ENCODE measurements around the gene ADCY1.
"Not testable (repeated sequence)": the region's sequence is repeated elsewhere in the genome, so short reads cannot be mapped to it uniquely, and the experiment has no call there.

The ADCY1 gene

GRCh38 chr7:45748976-45749375 is 174.8 kb downstream of the ADCY1 start:
- H3K27ac ChIP-seq (ENCODE audit: low read depth, low read length); H3K27me3 ChIP-seq (ENCODE audit: control insufficient read depth in 1 of 2, insufficient read depth in 2 of 2, low read length in 2 of 2); H3K4me3 ChIP-seq (ENCODE audit: low read depth in 1 of 2, low read length in 2 of 2); H3K9me3 ChIP-seq (ENCODE audit: low read length); H3K9ac ChIP-seq (ENCODE audit: low read length); H3K36me3 ChIP-seq (ENCODE audit: insufficient read depth, low read length); H3K4me1 ChIP-seq (ENCODE audit: insufficient read depth, low read length): not testable (repeated sequence)

GRCh38 chr7:45751352-45751751 is 177.2 kb downstream of the ADCY1 start:
- not testable (repeated sequence) for H3K27me3 ChIP-seq (ENCODE audit: control insufficient read depth in 1 of 2, insufficient read depth in 2 of 2, low read length in 2 of 2); H3K4me1 ChIP-seq (ENCODE audit: insufficient read depth, low read length); H3K9ac ChIP-seq (ENCODE audit: low read length); H3K36me3 ChIP-seq (ENCODE audit: insufficient read depth, low read length); H3K27ac ChIP-seq (ENCODE audit: low read depth, low read length); H3K9me3 ChIP-seq (ENCODE audit: low read length); H3K4me3 ChIP-seq (ENCODE audit: low read depth in 1 of 2, low read length in 2 of 2)

- not testable (repeated sequence) for H3K36me3 ChIP-seq (ENCODE audit: insufficient read depth, low read length); H3K4me3 ChIP-seq (ENCODE audit: low read depth in 1 of 2, low read length in 2 of 2); H3K9me3 ChIP-seq (ENCODE audit: low read length); H3K27me3 ChIP-seq (ENCODE audit: control insufficient read depth in 1 of 2, insufficient read depth in 2 of 2, low read length in 2 of 2); H3K4me1 ChIP-seq (ENCODE audit: insufficient read depth, low read length); H3K27ac ChIP-seq (ENCODE audit: low read depth, low read length); H3K9ac ChIP-seq (ENCODE audit: low read length)
Measured at GRCh38 chr7:45756333-45756732, 182.2 kb downstream of the ADCY1 start.

GRCh38 chr7:45756757-45757156 is 182.6 kb downstream of the ADCY1 start:
- not testable (repeated sequence) for H3K4me3 ChIP-seq (ENCODE audit: low read depth in 1 of 2, low read length in 2 of 2); H3K9me3 ChIP-seq (ENCODE audit: low read length); H3K9ac ChIP-seq (ENCODE audit: low read length); H3K27me3 ChIP-seq (ENCODE audit: control insufficient read depth in 1 of 2, insufficient read depth in 2 of 2, low read length in 2 of 2); H3K27ac ChIP-seq (ENCODE audit: low read depth, low read length); H3K36me3 ChIP-seq (ENCODE audit: insufficient read depth, low read length); H3K4me1 ChIP-seq (ENCODE audit: insufficient read depth, low read length)

- not testable (repeated sequence) for H3K9me3 ChIP-seq (ENCODE audit: low read length); H3K27me3 ChIP-seq (ENCODE audit: control insufficient read depth in 1 of 2, insufficient read depth in 2 of 2, low read length in 2 of 2); H3K27ac ChIP-seq (ENCODE audit: low read depth, low read length); H3K4me3 ChIP-seq (ENCODE audit: low read depth in 1 of 2, low read length in 2 of 2); H3K9ac ChIP-seq (ENCODE audit: low read length); H3K36me3 ChIP-seq (ENCODE audit: insufficient read depth, low read length); H3K4me1 ChIP-seq (ENCODE audit: insufficient read depth, low read length)
Measured at GRCh38 chr7:45759464-45759863, 185.3 kb downstream of the ADCY1 start.

GRCh38 chr7:45761545-45762205 is 187.5 kb downstream of the ADCY1 start:
- H3K4me1 ChIP-seq (ENCODE audit: insufficient read depth, low read length); H3K27me3 ChIP-seq (ENCODE audit: control insufficient read depth in 1 of 2, insufficient read depth in 2 of 2, low read length in 2 of 2); H3K27ac ChIP-seq (ENCODE audit: low read depth, low read length); H3K36me3 ChIP-seq (ENCODE audit: insufficient read depth, low read length); H3K9me3 ChIP-seq (ENCODE audit: low read length); H3K4me3 ChIP-seq (ENCODE audit: low read depth in 1 of 2, low read length in 2 of 2); H3K9ac ChIP-seq (ENCODE audit: low read length): not testable (repeated sequence)

GRCh38 chr7:45762225-45762994 is 188.2 kb downstream of the ADCY1 start:
- not testable (repeated sequence) for H3K4me3 ChIP-seq (ENCODE audit: low read depth in 1 of 2, low read length in 2 of 2); H3K9me3 ChIP-seq (ENCODE audit: low read length); H3K36me3 ChIP-seq (ENCODE audit: insufficient read depth, low read length); H3K4me1 ChIP-seq (ENCODE audit: insufficient read depth, low read length); H3K27me3 ChIP-seq (ENCODE audit: control insufficient read depth in 1 of 2, insufficient read depth in 2 of 2, low read length in 2 of 2); H3K9ac ChIP-seq (ENCODE audit: low read length); H3K27ac ChIP-seq (ENCODE audit: low read depth, low read length)

- Histone ChIP-seq H3K27ac (ENCODE audit: low read depth, low read length) (peak overlapping the region; percentile 67), H3K9ac (ENCODE audit: low read length) (peak overlapping the region; percentile 65), H3K4me3 (ENCODE audit: low read depth in 1 of 2, low read length in 2 of 2) (peak overlapping the region; percentile 59 to 71)
- not testable (repeated sequence) for H3K27me3 ChIP-seq (ENCODE audit: control insufficient read depth in 1 of 2, insufficient read depth in 2 of 2, low read length in 2 of 2); H3K36me3 ChIP-seq (ENCODE audit: insufficient read depth, low read length); H3K9me3 ChIP-seq (ENCODE audit: low read length); H3K4me1 ChIP-seq (ENCODE audit: insufficient read depth, low read length)
Measured at GRCh38 chr7:45768516-45769394, 194.6 kb downstream of the ADCY1 start.

- H3K4me3 ChIP-seq (ENCODE audit: low read depth in 1 of 2, low read length in 2 of 2) = peak overlapping the region; percentile 59 to 71
- not testable (repeated sequence) for H3K9ac ChIP-seq (ENCODE audit: low read length); H3K4me1 ChIP-seq (ENCODE audit: insufficient read depth, low read length); H3K27me3 ChIP-seq (ENCODE audit: control insufficient read depth in 1 of 2, insufficient read depth in 2 of 2, low read length in 2 of 2); H3K9me3 ChIP-seq (ENCODE audit: low read length); H3K36me3 ChIP-seq (ENCODE audit: insufficient read depth, low read length)
- peak overlapping the region; percentile 20 for H3K27ac ChIP-seq (ENCODE audit: low read depth, low read length)
Measured at GRCh38 chr7:45769626-45770025, 195.5 kb downstream of the ADCY1 start.
